Upper lobe of right lung (tissue), 1 donor: ENCODE data around the gene CHRNA7. TPM values are rescaled to one million over a fixed set of nuclear protein-coding genes. Genes with fewer than 3 reads are reported as not detected.

Experiments used
- ATAC-seq: fragments of 200-7000 bp; cut with Tn5 transposase; one replicate; pipeline ENCODE4 v1.9.1; 2020; ENCODE audit warnings: mild to moderate bottlenecking, moderate library complexity
- DNase-seq: peaks from one replicate; pipeline ENCODE4 v3.0.0-alpha.2; 2020
- H3K27ac ChIP-seq: fragments of 200-600 bp; one replicate; pipeline ENCODE4 v1.8.0; 2022
- H3K27me3 ChIP-seq: fragments of 200-600 bp; one replicate; pipeline ENCODE4 v1.8.0; 2022; ENCODE audit warnings: mild to moderate bottlenecking
- H3K36me3 ChIP-seq: fragments of 200-600 bp; one replicate; pipeline ENCODE4 v1.8.0; 2022
- H3K4me1 ChIP-seq: fragments of 200-600 bp; one replicate; pipeline ENCODE4 v1.8.0; 2022
- H3K4me3 ChIP-seq: fragments of 200-600 bp; one replicate; pipeline ENCODE4 v1.8.0; 2022; ENCODE audit warnings: mild to moderate bottlenecking
- H3K9me3 ChIP-seq: fragments of 200-600 bp; one replicate; pipeline ENCODE4 v1.8.0; 2022
- CTCF ChIP-seq: fragments of 200-600 bp; IDR thresholded peaks from one replicate; pipeline ENCODE4 v1.8.0; 2022; ENCODE audit warnings: antibody characterized with exemption
- intact Hi-C: fragments of 100-400 bp; cut with DNase I; formaldehyde crosslinking; loops from one replicate; pipeline ENCODE4 v1.11.0; 2022
- total RNA-seq: library from RNA; stranded (reverse); fragmentation: NEBNext Ultra II Directional; extraction: Animal tissue kit (Norgen Biotek cat#: 25700); gene quantifications from one replicate; pipeline ENCODE4 v1.2.1, GENCODE V29; 2021
- donor health status: DM: no; HTN: yes; CAD: no; lungs with severe emphysema.

CHRNA7 gene
- total RNA-seq, 1 donor from 2014 or later, result 0.75 TPM

GRCh38 chr15:32117122-32117521 is 86.8 kb downstream of the CHRNA7 start:
- no peak for TF ChIP-seq CTCF

GRCh38 chr15:32119286-32119685 is 89.0 kb downstream of the CHRNA7 start:
- no peak for TF ChIP-seq CTCF
- Histone ChIP-seq H3K4me3 (no peak overlapping the region), H3K4me1 (no peaks in the 10 kb centered on the region), H3K9me3 (no peaks in the 10 kb centered on the region), H3K27ac (no peak overlapping the region), H3K36me3 (no peaks in the 10 kb centered on the region), H3K27me3 (no peaks in the 10 kb centered on the region)
- ATAC-seq (no peak), DNase-seq (no peak)
- intact Hi-C loops, result no loop called here

More at GRCh38 chr15:32117122-32117521, 86.8 kb downstream of the CHRNA7 start:
- Histone ChIP-seq H3K4me3 (no peak overlapping the region), H3K27me3 (no peaks in the 10 kb centered on the region), H3K36me3 (no peaks in the 10 kb centered on the region), H3K27ac (no peak overlapping the region), H3K4me1 (no peaks in the 10 kb centered on the region), H3K9me3 (no peaks in the 10 kb centered on the region)
- intact Hi-C loops, result no loop called here
- ATAC-seq (no peak), DNase-seq (no peak)

- H3K27ac ChIP-seq, result no peak overlapping the region
- ATAC-seq (no peak), DNase-seq (no peak)
- H3K4me1 ChIP-seq, result no peaks in the 10 kb centered on the region
- no peak overlapping the region for H3K4me3 ChIP-seq
- no peak for TF ChIP-seq CTCF
- no peaks in the 10 kb centered on the region for H3K27me3 ChIP-seq
- H3K9me3 ChIP-seq, result no peaks in the 10 kb centered on the region
- intact Hi-C loops, result no loop called here
- no peaks in the 10 kb centered on the region for H3K36me3 ChIP-seq
Measured at GRCh38 chr15:32119694-32120330, 89.5 kb downstream of the CHRNA7 start.

GRCh38 chr15:32120577-32121383 is 90.5 kb downstream of the CHRNA7 start:
- Histone ChIP-seq H3K9me3 (no peaks in the 10 kb centered on the region), H3K36me3 (no peaks in the 10 kb centered on the region), H3K27ac (no peak overlapping the region), H3K4me1 (no peaks in the 10 kb centered on the region), H3K4me3 (no peak overlapping the region), H3K27me3 (no peaks in the 10 kb centered on the region)
- TF ChIP-seq CTCF, result no peak
- peak; percentile 40 for DNase-seq
- ATAC-seq, result no peak
- intact Hi-C loops, result no loop called here

- H3K4me1 ChIP-seq, result no peaks in the 10 kb centered on the region
- ATAC-seq (no peak), DNase-seq (no peak)
- no peak overlapping the region for H3K4me3 ChIP-seq
- no peaks in the 10 kb centered on the region for H3K36me3 ChIP-seq
- TF ChIP-seq CTCF, result no peak
- no peak overlapping the region for H3K27ac ChIP-seq
- intact Hi-C loops, result no loop called here
- no peaks in the 10 kb centered on the region for H3K27me3 ChIP-seq
- H3K9me3 ChIP-seq, result no peaks in the 10 kb centered on the region
Measured at GRCh38 chr15:32121384-32121695, 91.0 kb downstream of the CHRNA7 start.
